Epithelial cell of proximal tubule (primary cell): Measurements from ENCODE around the gene MRPL58. TPM values are rescaled to one million over a fixed set of nuclear protein-coding genes. Genes with fewer than 3 reads are reported as not detected.

ENCODE experiments used
- DNase-seq: peaks from one replicate; pipeline ENCODE4 v3.0.0-alpha.2; 2011; ENCODE audit warnings: low read depth
- H3K4me3 ChIP-seq: 2 replicates; pipeline ENCODE4 v1.5.1; 2011; ENCODE audit warnings: low read depth, mild to moderate bottlenecking, low read length
- total RNA-seq: library from RNA; depleted of rRNA; stranded (reverse); fragments of >200 nt; gene quantifications from 2 replicates; pipeline ENCODE4 v1.2.3, GENCODE V29; 2015
- TF ChIP-seq, protein P1 (sequence below): conservative IDR thresholded peaks from 2 replicates; pipeline ENCODE4 v1.5.1; 2012; ENCODE audit warnings: low read depth, mild to moderate bottlenecking, low read length

MRPL58 gene
- total RNA-seq, 1 donor from 2014 or later: 52.2 TPM

DNA sequence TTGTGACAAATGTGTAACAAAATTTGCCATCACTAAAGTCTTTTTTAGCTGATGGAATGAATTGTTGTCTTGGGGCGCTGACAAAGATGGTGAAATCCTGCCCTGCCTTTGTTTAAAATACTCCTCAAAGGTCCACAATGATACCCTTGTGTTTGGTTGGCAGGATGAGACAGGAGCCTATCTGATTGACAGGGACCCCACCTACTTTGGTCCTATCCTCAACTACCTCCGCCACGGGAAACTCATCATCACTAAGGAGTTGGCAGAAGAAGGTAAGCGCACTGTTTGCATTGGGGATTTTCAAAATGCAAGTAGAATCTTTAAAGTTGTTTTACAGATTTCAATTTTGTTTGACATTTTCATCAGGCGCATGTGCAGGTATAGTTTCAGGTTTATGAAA, 36.6 kb downstream of the MRPL58 start:
- DNase-seq: no peak
- TF ChIP-seq, protein P1, sequence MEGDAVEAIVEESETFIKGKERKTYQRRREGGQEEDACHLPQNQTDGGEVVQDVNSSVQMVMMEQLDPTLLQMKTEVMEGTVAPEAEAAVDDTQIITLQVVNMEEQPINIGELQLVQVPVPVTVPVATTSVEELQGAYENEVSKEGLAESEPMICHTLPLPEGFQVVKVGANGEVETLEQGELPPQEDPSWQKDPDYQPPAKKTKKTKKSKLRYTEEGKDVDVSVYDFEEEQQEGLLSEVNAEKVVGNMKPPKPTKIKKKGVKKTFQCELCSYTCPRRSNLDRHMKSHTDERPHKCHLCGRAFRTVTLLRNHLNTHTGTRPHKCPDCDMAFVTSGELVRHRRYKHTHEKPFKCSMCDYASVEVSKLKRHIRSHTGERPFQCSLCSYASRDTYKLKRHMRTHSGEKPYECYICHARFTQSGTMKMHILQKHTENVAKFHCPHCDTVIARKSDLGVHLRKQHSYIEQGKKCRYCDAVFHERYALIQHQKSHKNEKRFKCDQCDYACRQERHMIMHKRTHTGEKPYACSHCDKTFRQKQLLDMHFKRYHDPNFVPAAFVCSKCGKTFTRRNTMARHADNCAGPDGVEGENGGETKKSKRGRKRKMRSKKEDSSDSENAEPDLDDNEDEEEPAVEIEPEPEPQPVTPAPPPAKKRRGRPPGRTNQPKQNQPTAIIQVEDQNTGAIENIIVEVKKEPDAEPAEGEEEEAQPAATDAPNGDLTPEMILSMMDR: no peak
- no peak overlapping the region for H3K4me3 ChIP-seq

DNA sequence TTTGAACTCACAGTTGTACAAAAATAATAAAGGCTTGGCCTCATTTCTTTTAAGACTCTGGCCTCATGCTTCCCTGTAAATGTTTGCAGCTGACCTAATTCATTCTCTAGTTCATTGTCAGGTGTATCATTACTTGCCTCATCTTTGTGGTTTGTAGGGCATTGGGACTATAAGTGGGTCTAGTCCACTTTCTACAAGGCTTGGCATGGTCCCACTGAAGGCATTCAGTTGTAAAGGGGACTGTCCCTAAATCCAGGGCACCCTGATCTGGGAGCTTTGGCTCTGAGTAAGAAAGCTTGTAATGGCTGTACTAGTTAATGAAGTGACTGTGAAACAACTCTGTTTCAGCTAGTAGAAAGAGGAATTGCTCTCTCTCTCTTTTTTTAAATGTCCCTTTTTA, 37.2 kb downstream of the MRPL58 start:
- DNase-seq: no peak
- no peak overlapping the region for H3K4me3 ChIP-seq
- TF ChIP-seq, protein P1: no peak

DNA sequence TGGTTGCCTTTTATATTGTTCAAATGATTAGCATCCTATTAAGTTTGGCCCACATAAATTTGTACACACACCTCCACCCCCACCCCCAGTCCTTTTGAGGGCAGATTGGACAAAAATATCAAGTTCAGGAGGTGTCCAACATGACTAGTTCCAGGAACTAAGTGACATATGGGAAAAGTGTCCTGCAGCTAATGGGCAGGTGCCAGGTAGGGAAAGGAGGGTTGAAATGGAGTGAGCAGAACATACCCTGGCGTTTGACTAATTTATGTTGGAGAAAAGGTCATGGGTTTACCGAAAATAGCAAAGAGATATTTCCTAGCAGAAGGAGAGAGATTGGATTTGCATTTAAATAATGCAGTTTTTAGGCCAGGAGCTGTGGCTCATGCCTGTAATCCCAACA, 39.5 kb downstream of the MRPL58 start:
- no peak overlapping the region for H3K4me3 ChIP-seq
- no peak for DNase-seq
- TF ChIP-seq, protein P1: no peak

DNA sequence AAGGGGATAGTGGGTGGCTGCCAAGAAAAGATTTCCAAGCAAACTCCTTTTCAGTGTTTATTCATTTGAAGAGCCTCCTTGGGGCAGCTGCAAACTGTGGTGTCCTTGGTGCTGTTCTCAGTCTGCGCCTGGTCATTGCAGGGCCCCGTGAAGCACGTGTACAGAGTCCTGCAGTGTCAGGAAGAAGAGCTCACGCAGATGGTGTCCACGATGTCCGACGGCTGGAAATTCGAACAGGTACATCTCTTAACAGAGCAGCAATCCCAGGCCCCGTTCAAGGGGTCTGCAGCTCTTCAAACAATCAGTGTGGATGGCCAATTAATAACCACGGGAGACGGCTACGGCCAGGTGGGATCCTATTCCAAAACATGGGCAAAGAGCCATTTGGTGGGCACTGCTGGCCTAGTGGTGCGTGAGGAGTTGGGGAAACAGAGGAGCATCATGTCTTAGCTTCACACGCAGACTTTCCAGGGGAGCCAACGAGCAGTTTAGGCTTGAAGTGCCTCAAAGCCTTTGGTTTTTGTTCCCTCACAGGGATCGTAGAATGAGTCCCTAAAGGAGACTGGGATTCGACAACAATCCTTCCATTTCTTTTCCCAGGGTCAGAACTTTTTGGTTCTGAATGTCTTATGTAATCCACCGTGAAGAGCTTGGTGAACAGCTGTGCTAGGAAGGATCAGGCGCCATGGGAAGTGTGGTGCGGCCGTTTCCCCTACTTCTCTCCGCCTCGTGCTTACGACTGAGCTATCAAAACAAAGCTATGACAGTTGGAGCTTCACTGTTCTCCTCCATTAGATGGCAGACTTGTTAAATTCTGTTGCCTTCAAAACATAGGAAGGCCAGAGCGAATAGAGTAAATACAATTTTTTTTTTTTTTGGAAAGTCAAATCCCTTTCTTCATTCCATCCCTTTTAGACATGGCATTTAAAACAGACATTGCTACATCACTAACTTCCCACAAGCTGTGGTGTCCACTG, 47.2 kb downstream of the MRPL58 start:
- H3K4me3 ChIP-seq: no peak overlapping the region

DNA sequence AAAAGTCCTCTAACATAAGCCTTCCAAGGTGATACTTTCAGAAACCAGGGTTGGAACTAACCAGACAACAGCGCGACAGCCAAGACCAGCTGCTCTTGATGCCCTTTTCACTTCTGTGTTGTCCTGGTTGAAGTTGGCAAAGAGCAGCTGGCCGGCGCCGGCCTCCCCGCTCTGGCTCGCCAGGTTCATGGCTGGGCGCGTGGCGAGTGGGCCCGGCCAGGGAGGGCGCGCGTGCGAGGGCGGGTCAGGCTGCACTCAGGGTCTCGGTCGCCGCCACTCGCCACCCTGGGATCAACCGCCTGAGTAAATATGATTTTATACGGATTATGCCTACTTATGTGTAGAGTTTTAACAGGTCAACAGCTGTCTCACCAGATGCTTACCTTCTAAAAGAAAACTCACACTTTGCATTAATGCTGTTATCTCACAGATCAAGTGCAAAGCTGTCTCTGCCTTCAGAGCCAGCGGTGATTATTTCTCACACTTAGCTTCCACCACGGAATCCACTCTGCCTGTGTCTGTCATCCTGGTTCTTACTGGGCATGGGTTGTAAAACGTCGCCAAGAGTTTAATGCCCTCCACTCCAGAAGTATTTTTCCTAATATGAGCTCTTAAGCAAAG, 48.1 kb downstream of the MRPL58 start:
- no peak for DNase-seq
- TF ChIP-seq, protein P1: no peak
- H3K4me3 ChIP-seq: no peak overlapping the region

More for the DNA sequence above, 47.2 kb downstream of the MRPL58 start:
- TF ChIP-seq, protein P1: peak; percentile 50
- DNase-seq: no peak

DNA sequence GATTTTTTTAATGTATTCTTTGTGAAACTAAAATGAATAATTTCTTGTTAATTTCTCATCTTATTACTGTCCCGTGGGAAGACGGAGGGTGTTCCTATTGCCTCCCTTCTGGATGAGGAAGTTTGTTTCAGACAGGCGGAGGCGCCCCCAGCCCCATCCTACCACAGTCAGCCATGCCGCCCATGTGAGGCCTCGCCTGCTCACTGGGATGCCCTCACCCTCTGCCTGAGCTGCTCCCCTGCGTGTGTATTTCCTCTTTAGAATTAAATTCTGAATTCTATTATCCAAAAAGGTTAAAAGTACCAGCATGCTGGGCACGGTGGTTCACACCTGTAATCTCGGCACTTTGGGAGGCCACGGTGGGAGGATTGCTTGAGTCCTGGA, 48.6 kb downstream of the MRPL58 start:
- TF ChIP-seq, protein P1: no peak
- DNase-seq: no peak
- H3K4me3 ChIP-seq: no peak overlapping the region

DNA sequence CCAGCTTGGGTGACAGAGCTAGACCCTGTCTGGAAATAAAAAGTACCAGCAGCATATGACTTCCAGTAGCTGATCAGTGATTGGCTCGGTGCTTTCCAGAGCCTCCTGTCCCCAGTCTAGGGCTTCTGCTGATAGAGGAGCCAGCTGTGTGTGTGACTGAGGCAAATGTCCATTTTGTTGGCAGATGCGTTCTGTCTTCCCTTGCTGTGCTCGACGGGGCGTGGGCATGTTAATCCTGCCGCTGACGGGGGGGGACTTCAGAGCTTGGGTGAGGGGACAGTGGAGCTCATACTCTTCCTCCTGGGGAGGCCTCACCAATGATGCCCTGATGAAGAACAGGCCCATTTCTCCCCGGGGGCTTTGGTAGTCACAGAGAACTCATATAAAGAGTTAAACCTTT, 49.1 kb downstream of the MRPL58 start:
- no peak overlapping the region for H3K4me3 ChIP-seq
- TF ChIP-seq, protein P1: no peak
- no peak for DNase-seq
